NOMO-1 treated with dmso at 0.1 percent for 144 hours (cell line): ENCODE data around the gene NOXO1.

Experiments
- DNase-seq: peaks from one replicate; lab custom pipeline; 2025; ENCODE audit not compliant: unreplicated experiment; lab: John Stamatoyannopoulos, UW

The NOXO1 gene

GRCh38 chr16:1981398-1981836 is at the start of gene NOXO1:
Gene NOXO1 (minus strand): TSS chr16:1981469. CDS start chr16:1981179, 290 bp downstream.
- no peak for DNase-seq

- no peak for DNase-seq
Observed at GRCh38 chr16:2030036-2030435, 48.8 kb upstream of the NOXO1 start.

GRCh38 chr16:2029350-2029749 is 48.1 kb upstream of the NOXO1 start:
- DNase-seq, result no peak

- no peak for DNase-seq
Observed at GRCh38 chr16:2028620-2029220, 47.5 kb upstream of the NOXO1 start.

- no peak for DNase-seq
Observed at GRCh38 chr16:2028146-2028545, 46.9 kb upstream of the NOXO1 start.

- no peak for DNase-seq
Observed at GRCh38 chr16:2027024-2028010, 46.0 kb upstream of the NOXO1 start.

- no peak for DNase-seq
Observed at GRCh38 chr16:2026461-2027023, 45.3 kb upstream of the NOXO1 start, which contains the start of gene NHERF2. Gene NHERF2 (plus strand): TSS chr16:2026902. CDS start chr16:2027006, 104 bp downstream.

- no peak for DNase-seq
Observed at GRCh38 chr16:2025878-2026460, 44.7 kb upstream of the NOXO1 start.

GRCh38 chr16:2025251-2025650 is 44.0 kb upstream of the NOXO1 start:
- DNase-seq, result no peak

GRCh38 chr16:2024032-2024420 is 42.8 kb upstream of the NOXO1 start:
- DNase-seq, result no peak

GRCh38 chr16:2023092-2024031 is 42.1 kb upstream of the NOXO1 start:
- DNase-seq, result peak; percentile 68

GRCh38 chr16:2022723-2023091 is 41.4 kb upstream of the NOXO1 start:
- no peak for DNase-seq

GRCh38 chr16:2019921-2020831 is 38.9 kb upstream of the NOXO1 start:
- no peak for DNase-seq

- DNase-seq, result no peak
Observed at GRCh38 chr16:2019518-2019920, 38.2 kb upstream of the NOXO1 start, which contains the start of gene NPW. Gene NPW (plus strand): TSS chr16:2019785.

- DNase-seq, result no peak
Observed at GRCh38 chr16:2016407-2016922, 35.2 kb upstream of the NOXO1 start.

- no peak for DNase-seq
Observed at GRCh38 chr16:2015947-2016208, 34.6 kb upstream of the NOXO1 start.

- peak; percentile 89 for DNase-seq
Observed at GRCh38 chr16:2015117-2015946, 34.1 kb upstream of the NOXO1 start.

GRCh38 chr16:2013527-2013926 is 32.3 kb upstream of the NOXO1 start:
- DNase-seq, result no peak
